ENCODE measurements around the gene ARIH2. TPM values are rescaled to one million over a fixed set of nuclear protein-coding genes. Genes with fewer than 3 reads are reported as not detected.

Gene ARIH2
- total and polyA plus RNA-seq, 2 experiments from 2014 or later = 78.1 to 116 TPM

DNA sequence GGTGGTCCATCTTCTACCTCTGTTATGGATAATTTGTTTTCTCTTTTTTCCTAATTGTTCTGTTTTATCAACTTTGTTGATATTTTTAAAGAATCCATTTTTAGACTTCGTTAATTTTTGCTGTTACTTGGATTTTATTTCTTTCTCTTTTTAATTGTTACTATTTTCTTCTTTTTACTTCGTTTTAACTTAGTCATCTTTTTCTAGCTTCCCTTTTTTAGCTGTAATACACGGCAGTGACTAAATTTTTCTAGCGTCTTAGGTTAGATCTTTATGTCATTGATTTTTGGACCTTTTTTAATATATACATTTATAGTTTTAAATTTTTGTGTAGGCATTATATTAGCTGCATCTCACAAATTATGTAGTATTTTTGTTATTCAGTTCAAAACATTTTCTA lies 33.1 kb downstream of the ARIH2 start:
- Histone ChIP-seq H3K27me3 (no peaks in the 10 kb centered on the region), H3K4me1 (ENCODE audit: low read depth) (peaks cover 4% of the 10 kb centered on the region), H3K4me3 (no peak overlapping the region), H3K9me3 (ENCODE audit: low read depth) (no peaks in the 10 kb centered on the region), H3K27ac (no peak overlapping the region), H3K36me3 (peaks cover 3% of the 10 kb centered on the region)
- TF ChIP-seq, protein P1, sequence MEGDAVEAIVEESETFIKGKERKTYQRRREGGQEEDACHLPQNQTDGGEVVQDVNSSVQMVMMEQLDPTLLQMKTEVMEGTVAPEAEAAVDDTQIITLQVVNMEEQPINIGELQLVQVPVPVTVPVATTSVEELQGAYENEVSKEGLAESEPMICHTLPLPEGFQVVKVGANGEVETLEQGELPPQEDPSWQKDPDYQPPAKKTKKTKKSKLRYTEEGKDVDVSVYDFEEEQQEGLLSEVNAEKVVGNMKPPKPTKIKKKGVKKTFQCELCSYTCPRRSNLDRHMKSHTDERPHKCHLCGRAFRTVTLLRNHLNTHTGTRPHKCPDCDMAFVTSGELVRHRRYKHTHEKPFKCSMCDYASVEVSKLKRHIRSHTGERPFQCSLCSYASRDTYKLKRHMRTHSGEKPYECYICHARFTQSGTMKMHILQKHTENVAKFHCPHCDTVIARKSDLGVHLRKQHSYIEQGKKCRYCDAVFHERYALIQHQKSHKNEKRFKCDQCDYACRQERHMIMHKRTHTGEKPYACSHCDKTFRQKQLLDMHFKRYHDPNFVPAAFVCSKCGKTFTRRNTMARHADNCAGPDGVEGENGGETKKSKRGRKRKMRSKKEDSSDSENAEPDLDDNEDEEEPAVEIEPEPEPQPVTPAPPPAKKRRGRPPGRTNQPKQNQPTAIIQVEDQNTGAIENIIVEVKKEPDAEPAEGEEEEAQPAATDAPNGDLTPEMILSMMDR (IDR thresholded peaks at IDR 0.05; ENCODE audit: low read depth, low read length) = no peak
- DNase-seq (ENCODE audit: low read depth in 1 of 2, low spot score in 1 of 2) = no peak

DNA sequence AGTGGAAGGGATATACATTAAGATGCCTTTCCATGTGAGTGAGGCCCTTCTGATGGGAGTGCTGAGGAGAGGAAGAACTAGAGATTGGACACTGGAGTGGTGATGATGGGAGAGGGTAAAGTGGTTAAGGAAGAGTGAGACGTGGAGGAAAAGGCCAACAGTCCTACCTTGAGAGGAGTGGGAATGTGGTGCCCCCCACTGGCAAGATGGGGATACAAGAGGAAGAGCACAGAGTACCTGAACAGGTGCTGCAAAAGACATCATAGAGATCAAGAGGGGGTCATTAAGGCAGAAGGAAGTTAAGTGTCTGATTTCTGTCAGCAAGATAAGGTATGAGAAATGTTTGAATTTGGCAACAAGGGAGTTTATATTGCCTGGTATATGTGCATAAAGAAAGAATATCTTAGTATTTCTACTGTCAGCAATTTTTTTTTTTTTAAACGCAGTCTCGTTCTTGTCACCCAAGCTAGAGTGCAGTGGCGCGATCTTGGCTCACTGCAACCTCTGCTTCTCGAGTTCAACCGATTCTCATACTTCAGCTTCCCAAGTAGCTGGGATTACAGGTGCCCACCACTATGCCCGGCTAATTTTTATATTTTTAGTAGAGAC lies 34.0 kb downstream of the ARIH2 start:
- Histone ChIP-seq H3K4me1 (ENCODE audit: low read depth) (peaks cover 4% of the 10 kb centered on the region), H3K4me3 (no peak overlapping the region), H3K36me3 (peaks cover 3% of the 10 kb centered on the region), H3K9me3 (ENCODE audit: low read depth) (no peaks in the 10 kb centered on the region), H3K27me3 (no peaks in the 10 kb centered on the region), H3K27ac (no peak overlapping the region)
- DNase-seq (ENCODE audit: low read depth in 1 of 2, low spot score in 1 of 2) = peak; percentile 33 to 57
- TF ChIP-seq, protein P1 (IDR thresholded peaks at IDR 0.05; ENCODE audit: low read depth, low read length) = peak; percentile 43

DNA sequence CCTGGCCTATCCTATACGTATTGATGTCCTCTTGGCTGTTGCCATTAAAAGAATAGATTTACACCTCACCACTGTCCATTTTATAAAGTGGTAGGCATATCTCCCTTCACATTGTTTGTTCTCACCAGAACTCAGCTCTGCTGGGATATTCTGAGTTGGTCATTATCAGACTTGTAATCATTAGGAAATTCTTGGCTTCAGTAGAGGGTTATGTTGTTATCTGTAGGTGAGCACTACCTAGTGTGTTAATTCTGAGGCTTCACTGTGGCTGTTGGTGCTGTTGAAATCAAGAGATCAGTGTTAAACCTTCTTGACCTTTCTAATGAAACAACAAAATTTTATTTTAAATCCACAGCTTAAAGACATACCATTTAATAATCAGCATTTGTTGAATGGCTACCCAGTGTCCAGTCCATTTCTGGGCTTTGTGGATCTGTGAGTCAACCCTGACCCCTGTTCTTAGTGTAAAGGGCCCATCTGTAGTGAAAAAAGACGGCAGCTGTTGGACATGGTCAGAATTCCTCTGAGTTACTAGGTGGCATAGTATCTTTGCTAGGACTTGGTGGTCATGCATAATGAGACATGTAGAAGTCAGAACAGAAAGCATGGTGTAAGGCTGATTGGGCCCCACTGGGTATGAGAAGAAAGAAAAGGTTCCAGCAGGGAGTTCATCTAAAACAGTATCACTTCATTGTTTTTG lies 38.5 kb downstream of the ARIH2 start:
- DNase-seq (ENCODE audit: low read depth in 1 of 2, low spot score in 1 of 2) = no peak
- peak overlapping the region; percentile 54 for H3K27ac ChIP-seq
- H3K36me3 ChIP-seq = peaks cover 10% of the 10 kb centered on the region
- H3K4me1 ChIP-seq (ENCODE audit: low read depth) = no peaks in the 10 kb centered on the region
- TF ChIP-seq, protein P1 (IDR thresholded peaks at IDR 0.05; ENCODE audit: low read depth, low read length) = no peak
- H3K4me3 ChIP-seq = no peak overlapping the region
- no peaks in the 10 kb centered on the region for H3K9me3 ChIP-seq (ENCODE audit: low read depth)
- no peaks in the 10 kb centered on the region for H3K27me3 ChIP-seq

DNA sequence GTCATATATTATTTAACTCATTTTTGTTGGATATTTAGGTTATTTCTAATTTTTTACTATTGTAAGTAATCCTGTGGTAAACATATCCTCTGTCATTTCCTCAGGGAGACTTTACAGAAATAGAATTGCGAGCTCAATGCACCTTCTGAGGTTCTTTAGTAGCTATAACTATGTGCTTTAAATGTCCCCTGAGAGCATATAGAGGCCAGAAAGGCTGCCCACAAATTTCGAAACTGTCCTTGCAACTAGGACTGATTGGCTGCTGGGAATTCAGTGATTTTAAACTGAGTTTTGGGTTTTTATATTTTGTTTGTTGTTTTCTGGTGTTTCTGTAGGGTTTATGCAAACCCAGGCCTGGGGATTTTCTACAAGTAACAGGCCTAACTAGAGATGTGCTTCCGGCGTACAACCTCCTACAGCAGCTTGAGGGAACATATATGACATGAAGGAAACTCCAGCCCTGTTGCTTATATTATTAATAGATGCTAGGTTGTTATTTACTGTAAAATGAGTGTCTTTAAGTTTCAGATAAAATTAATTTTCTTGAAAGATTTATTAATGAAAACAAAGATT lies 42.3 kb downstream of the ARIH2 start:
- Histone ChIP-seq H3K27me3 (no peaks in the 10 kb centered on the region), H3K36me3 (peaks cover 20% of the 10 kb centered on the region), H3K4me3 (no peak overlapping the region), H3K27ac (peak overlapping the region; percentile 48), H3K4me1 (ENCODE audit: low read depth) (no peaks in the 10 kb centered on the region), H3K9me3 (ENCODE audit: low read depth) (no peaks in the 10 kb centered on the region)
- peak in 1 of 2 donors; percentile 64 for DNase-seq (ENCODE audit: low read depth in 1 of 2, low spot score in 1 of 2)
- TF ChIP-seq, protein P1 (IDR thresholded peaks at IDR 0.05; ENCODE audit: low read depth, low read length) = no peak

DNA sequence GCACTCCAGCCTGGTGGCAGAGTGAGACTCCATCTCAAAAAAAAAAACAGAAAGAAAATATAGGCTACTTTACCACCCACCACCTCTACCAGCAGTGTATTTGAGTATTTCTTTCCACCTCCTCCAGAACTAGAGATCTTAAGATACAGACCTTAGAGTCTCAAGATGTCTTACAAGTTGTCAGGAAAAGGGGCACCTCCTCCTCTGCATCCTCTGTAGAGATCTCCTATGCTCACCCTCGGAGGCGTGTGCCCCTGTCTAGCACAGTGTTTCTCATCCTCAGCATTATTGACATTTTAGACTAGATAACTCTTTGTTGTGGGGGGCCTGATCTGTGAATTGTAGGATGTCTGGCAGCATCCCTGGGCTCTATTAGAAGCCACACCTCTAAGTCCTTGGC lies 43.7 kb downstream of the ARIH2 start:
- DNase-seq (ENCODE audit: low read depth in 1 of 2, low spot score in 1 of 2) = no peak
- no peak overlapping the region for H3K4me3 ChIP-seq

More for the DNA sequence above, 43.7 kb downstream of the ARIH2 start:
- TF ChIP-seq, protein P1 (IDR thresholded peaks at IDR 0.05; ENCODE audit: low read depth, low read length) = no peak
- Histone ChIP-seq H3K36me3 (peaks cover 28% of the 10 kb centered on the region), H3K27me3 (no peaks in the 10 kb centered on the region), H3K4me1 (ENCODE audit: low read depth) (no peaks in the 10 kb centered on the region), H3K27ac (no peak overlapping the region), H3K9me3 (ENCODE audit: low read depth) (no peaks in the 10 kb centered on the region)
